BLaER1 treated with 17β-estradiol and CSF1 and Interleukin-3, amounts not matched to agents 10 nM and 100 nM (cell line): Measurements from ENCODE around the gene SFI1.

Experiments
- H3K27ac ChIP-seq, 11 experiments: shearing (Covaris generic); formaldehyde crosslinking; 2 replicates each; pipeline ENCODE4 v1.8.1; 2022
- H3K27me3 ChIP-seq, 11 experiments: shearing (Covaris generic); formaldehyde crosslinking; 2 replicates each; pipeline ENCODE4 v1.8.1; 2022
- H3K36me3 ChIP-seq, 11 experiments: shearing (Covaris generic); formaldehyde crosslinking; 2 replicates each; pipeline ENCODE4 v1.8.1; 2022
- H3K4me1 ChIP-seq, 10 experiments: shearing (Covaris generic); formaldehyde crosslinking; 2 replicates each; pipeline ENCODE4 v1.8.1; 2022
- H3K4me2 ChIP-seq, 11 experiments: shearing (Covaris generic); formaldehyde crosslinking; 2 replicates each; pipeline ENCODE4 v1.8.1; 2022
- H3K4me3 ChIP-seq, 10 experiments: shearing (Covaris generic); formaldehyde crosslinking; 2 replicates each; pipeline ENCODE4 v1.8.1; 2022
- H3K9ac ChIP-seq, 11 experiments: shearing (Covaris generic); formaldehyde crosslinking; 2 replicates each; pipeline ENCODE4 v1.8.1; 2022
- H3K9me3 ChIP-seq, 11 experiments: shearing (Covaris generic); formaldehyde crosslinking; replicated peaks in 1 of 11; 2 replicates each; pipeline ENCODE4 v1.8.1; 2022
- H4K20me1 ChIP-seq, 11 experiments: shearing (Covaris generic); formaldehyde crosslinking; 2 replicates each; pipeline ENCODE4 v1.8.1; 2022
- Cebpa-rat ChIP-seq, 11 experiments: shearing (Covaris generic); IDR thresholded peaks; 2 replicates each; pipeline ENCODE4 v1.8.1; 2022

SFI1 gene, protein sequence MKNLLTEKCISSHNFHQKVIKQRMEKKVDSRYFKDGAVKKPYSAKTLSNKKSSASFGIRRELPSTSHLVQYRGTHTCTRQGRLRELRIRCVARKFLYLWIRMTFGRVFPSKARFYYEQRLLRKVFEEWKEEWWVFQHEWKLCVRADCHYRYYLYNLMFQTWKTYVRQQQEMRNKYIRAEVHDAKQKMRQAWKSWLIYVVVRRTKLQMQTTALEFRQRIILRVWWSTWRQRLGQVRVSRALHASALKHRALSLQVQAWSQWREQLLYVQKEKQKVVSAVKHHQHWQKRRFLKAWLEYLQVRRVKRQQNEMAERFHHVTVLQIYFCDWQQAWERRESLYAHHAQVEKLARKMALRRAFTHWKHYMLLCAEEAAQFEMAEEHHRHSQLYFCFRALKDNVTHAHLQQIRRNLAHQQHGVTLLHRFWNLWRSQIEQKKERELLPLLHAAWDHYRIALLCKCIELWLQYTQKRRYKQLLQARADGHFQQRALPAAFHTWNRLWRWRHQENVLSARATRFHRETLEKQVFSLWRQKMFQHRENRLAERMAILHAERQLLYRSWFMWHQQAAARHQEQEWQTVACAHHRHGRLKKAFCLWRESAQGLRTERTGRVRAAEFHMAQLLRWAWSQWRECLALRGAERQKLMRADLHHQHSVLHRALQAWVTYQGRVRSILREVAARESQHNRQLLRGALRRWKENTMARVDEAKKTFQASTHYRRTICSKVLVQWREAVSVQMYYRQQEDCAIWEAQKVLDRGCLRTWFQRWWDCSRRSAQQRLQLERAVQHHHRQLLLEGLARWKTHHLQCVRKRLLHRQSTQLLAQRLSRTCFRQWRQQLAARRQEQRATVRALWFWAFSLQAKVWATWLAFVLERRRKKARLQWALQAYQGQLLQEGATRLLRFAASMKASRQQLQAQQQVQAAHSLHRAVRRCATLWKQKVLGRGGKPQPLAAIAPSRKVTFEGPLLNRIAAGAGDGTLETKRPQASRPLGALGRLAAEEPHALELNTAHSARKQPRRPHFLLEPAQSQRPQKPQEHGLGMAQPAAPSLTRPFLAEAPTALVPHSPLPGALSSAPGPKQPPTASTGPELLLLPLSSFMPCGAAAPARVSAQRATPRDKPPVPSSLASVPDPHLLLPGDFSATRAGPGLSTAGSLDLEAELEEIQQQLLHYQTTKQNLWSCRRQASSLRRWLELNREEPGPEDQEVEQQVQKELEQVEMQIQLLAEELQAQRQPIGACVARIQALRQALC

DNA sequence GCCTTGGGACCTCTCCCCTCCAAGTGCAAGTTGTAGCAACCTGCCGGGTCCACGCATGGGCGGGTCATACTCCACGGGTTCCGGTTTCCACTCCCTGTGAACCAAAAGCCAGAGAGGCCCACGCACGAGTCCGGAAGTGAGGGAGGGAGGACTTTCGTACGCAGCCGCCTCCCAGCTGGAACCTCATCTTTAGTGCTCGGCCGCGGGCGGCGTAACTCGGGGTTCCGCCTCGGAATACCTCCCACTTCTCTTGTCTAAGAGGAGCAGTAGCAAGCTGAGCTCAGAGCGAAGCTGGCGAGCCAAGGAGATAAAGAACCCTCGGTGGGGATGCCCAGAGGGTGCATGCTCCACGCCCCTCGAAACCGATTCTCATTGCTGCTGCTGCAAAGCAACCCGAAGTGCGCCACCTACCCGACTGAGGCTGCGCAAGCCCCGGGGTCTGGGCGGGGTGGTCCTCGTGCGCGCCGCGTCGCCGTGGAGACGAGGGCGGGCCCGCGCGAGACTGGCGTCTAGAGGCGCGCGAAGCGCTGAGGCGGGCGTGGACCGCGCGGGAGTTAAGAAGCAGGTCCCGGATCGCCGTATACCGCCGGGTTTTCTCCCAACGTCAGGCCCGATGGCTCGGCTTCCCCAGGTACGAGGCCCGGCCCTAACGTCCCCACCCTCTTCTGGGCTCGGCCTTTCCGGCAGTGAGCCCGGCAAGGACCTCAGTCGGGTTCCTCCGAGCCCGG, at the start of gene SFI1:
SFI1 (plus strand) TSS at position 530 of the 728 bp plus-strand sequence. CDS start 11,749 bp downstream, outside the sequence.
- no peaks in the 10 kb centered on the region for H4K20me1 ChIP-seq
- peak within 1 kb of the TSS; percentile 71 to 85 (median 84) for H3K9ac ChIP-seq
- peaks cover 32 to 52% (median 38%) of the 10 kb centered on the region in 10 experiments for H3K4me1 ChIP-seq
- TF ChIP-seq Cebpa-rat (IDR thresholded peaks at IDR 0.05) = no peak
- peaks cover 0 to 14% (median 10%) of the 10 kb centered on the region in 11 experiments; a peak in 16 of 22 replicates for H3K9me3 ChIP-seq
- no peaks in the 10 kb centered on the region for H3K27me3 ChIP-seq
- peak within 1 kb of the TSS; percentile 79 to 99 (median 84) for H3K4me3 ChIP-seq
- H3K4me2 ChIP-seq = peak within 1 kb of the TSS; percentile 81 to 95 (median 89)
- peaks cover 0 to 30% (median 7%) of the 10 kb centered on the region in 11 experiments; a peak in 13 of 22 replicates for H3K36me3 ChIP-seq
- H3K27ac ChIP-seq = peak within 1 kb of the TSS; percentile 38 to 79 (median 74)

DNA sequence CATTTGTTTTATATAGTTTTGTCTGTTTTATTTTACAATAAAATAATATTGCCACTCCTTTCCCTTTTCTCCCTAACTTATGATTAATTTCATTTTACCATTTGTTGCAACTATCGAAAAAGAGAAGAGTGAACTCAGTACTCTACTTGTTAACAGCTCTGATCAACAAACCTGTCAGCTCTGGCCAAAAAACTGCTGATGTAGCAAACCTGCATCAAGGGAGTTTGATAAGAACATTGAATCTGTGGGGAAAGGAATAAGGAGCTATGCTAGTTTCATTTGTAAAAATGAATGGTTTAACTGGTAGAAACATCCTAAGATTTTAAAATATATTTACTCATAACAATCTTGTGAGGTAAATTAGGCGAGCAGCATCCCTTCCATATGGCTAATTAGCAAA, 49.6 kb upstream of the SFI1 start:
- H3K27ac ChIP-seq = no peak overlapping the region
- H3K4me2 ChIP-seq = no peak overlapping the region
- H3K9me3 ChIP-seq = no peaks in the 10 kb centered on the region
- no peak overlapping the region for H3K9ac ChIP-seq
- H3K4me1 ChIP-seq = peaks cover 0 to 14% (median 9%) of the 10 kb centered on the region in 10 experiments; a peak in 13 of 20 replicates
- no peak for TF ChIP-seq Cebpa-rat (IDR thresholded peaks at IDR 0.05)
- no peaks in the 10 kb centered on the region for H3K27me3 ChIP-seq
- H3K36me3 ChIP-seq = peaks cover 71 to 100% (median 90%) of the 10 kb centered on the region in 11 experiments
- no peak overlapping the region for H3K4me3 ChIP-seq
- peaks cover 0 to 13% (median 5%) of the 10 kb centered on the region in 11 experiments; a peak in 8 of 22 replicates for H4K20me1 ChIP-seq

DNA sequence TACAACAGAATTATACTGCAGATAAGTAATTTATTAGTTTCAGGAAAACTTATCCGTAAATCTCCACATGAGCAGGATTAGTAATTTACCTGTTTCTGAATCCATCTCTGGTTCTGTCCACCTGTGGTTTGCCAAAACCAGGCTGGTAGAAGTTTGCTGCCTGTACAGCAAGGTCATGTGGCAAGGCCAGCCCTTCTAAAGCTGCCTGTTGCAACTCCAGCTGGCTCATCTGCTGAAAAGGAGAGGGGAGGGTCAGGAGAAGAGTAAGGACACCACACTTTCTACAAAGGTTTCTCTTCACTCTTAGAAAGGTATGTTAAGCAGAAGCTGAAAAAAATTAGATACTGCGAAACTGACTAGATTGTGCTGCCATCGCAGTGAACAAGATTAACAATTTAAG, 49.0 kb upstream of the SFI1 start:
- no peak for TF ChIP-seq Cebpa-rat (IDR thresholded peaks at IDR 0.05)
- Histone ChIP-seq H3K27ac (no peak overlapping the region), H3K27me3 (no peaks in the 10 kb centered on the region), H3K4me2 (no peak overlapping the region), H3K4me3 (no peak overlapping the region), H4K20me1 (peaks cover 0 to 11% (median 2%) of the 10 kb centered on the region in 11 experiments; a peak in 5 of 22 replicates), H3K9ac (no peak overlapping the region), H3K4me1 (peaks cover 0 to 14% (median 9%) of the 10 kb centered on the region in 10 experiments; a peak in 13 of 20 replicates), H3K36me3 (peaks cover 69 to 100% (median 90%) of the 10 kb centered on the region in 11 experiments), H3K9me3 (no peaks in the 10 kb centered on the region)

DNA sequence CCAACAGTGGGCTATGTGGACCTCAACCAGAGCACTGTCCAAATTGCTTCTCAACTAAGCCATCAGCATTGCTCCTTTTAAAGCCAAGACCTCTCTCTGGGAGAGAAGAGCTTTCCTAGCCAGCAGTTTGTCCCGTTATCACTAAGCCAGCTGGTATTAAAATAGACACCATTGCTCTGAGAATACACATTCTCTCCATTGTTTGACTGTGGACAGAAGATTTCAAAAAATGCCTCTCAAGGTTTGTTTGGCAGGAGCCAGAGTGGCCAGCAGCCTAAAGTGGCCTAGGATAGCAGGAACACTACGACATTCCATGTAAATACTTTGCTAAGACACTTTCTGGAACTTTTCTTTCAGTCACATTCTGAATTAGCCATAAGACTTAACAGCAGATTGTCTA, 48.0 kb upstream of the SFI1 start:
- Histone ChIP-seq H3K36me3 (peaks cover 69 to 100% (median 89%) of the 10 kb centered on the region in 11 experiments), H3K9ac (no peak overlapping the region), H4K20me1 (peaks cover 0 to 12% (median 0%) of the 10 kb centered on the region in 11 experiments; a peak in 6 of 22 replicates), H3K27ac (no peak overlapping the region), H3K4me2 (no peak overlapping the region), H3K9me3 (no peaks in the 10 kb centered on the region), H3K27me3 (no peaks in the 10 kb centered on the region), H3K4me1 (peaks cover 0 to 14% (median 9%) of the 10 kb centered on the region in 10 experiments; a peak in 13 of 20 replicates), H3K4me3 (no peak overlapping the region)
- TF ChIP-seq Cebpa-rat (IDR thresholded peaks at IDR 0.05) = no peak

DNA sequence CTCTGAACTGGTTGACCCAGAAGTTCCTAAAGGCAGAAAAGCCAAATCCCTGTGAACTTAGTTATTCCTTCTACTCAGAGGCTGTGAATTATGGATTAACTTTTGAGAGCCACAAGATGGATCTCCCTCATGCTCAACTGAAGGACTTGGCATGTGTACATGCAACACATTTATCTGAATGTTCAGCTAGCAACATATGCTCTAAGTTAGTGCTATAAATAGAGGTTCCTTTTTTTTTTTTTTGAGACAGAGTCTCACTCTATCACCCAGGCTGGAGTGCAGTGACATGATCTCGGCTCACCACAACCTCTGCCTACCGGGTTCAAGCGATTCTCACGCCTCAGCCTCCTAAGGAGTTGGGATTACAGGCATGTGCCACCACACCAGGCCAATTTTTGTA, 46.8 kb upstream of the SFI1 start:
- no peak overlapping the region for H3K27ac ChIP-seq
- peaks cover 0 to 12% (median 0%) of the 10 kb centered on the region in 11 experiments; a peak in 6 of 22 replicates for H4K20me1 ChIP-seq
- no peak overlapping the region for H3K9ac ChIP-seq
- H3K36me3 ChIP-seq = peaks cover 69 to 100% (median 89%) of the 10 kb centered on the region in 11 experiments
- H3K27me3 ChIP-seq = no peaks in the 10 kb centered on the region
- H3K9me3 ChIP-seq = no peaks in the 10 kb centered on the region
- H3K4me1 ChIP-seq = peaks cover 0 to 14% (median 9%) of the 10 kb centered on the region in 10 experiments; a peak in 13 of 20 replicates
- TF ChIP-seq Cebpa-rat (IDR thresholded peaks at IDR 0.05) = no peak
- peak overlapping the region in 6 of 11 experiments; percentile 18 to 42 (median 32); a peak in 11 of 22 replicates for H3K4me2 ChIP-seq
- no peak overlapping the region for H3K4me3 ChIP-seq

DNA sequence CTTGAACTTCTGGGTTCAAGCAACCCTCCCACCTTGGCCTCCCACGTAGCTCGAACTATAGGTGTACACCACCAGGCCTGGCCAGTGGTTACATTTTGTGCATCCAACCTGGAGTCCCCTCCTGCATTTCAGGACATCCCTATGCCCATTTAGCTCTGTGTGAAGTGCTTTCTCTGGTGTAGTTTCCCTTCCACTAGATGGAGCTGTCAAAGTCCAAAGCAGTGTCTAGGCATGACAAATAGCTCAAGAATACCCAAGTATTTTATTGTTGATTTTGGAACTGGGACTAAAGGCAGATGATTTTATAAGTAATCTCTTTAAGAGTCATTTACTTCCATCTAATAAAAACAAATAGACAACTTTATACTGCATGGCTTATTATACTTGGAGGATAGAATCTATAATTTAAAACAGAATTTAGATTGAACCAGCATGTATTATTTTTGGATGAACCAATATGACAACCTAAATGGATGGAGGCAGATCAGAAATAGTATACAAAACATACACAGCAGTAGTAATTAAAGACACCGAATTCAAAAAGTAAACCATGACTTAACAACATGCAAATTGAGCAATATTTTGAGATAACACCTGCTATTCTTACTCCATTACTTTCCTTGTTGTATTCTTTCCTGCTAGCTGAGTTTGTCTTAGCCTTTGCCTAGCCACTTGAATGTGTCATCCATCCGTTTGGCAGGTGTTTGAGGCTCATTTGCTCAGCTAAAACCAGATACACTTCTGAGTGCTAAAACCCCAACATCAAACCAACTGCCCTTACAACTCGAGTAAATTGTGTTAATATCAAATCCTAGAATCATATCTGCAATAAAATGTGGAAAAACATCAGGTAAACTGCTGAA, 44.4 kb upstream of the SFI1 start:
- H3K36me3 ChIP-seq = peaks cover 67 to 100% (median 87%) of the 10 kb centered on the region in 11 experiments
- no peaks in the 10 kb centered on the region for H3K9me3 ChIP-seq
- no peak for TF ChIP-seq Cebpa-rat (IDR thresholded peaks at IDR 0.05)
- no peaks in the 10 kb centered on the region for H3K27me3 ChIP-seq
- H3K9ac ChIP-seq = no peak overlapping the region
- H4K20me1 ChIP-seq = peaks cover 0 to 10% (median 0%) of the 10 kb centered on the region in 11 experiments; a peak in 6 of 22 replicates
- H3K27ac ChIP-seq = no peak overlapping the region
- peaks cover 0 to 14% (median 9%) of the 10 kb centered on the region in 10 experiments; a peak in 13 of 20 replicates for H3K4me1 ChIP-seq
- no peak overlapping the region for H3K4me2 ChIP-seq
- H3K4me3 ChIP-seq = no peak overlapping the region

DNA sequence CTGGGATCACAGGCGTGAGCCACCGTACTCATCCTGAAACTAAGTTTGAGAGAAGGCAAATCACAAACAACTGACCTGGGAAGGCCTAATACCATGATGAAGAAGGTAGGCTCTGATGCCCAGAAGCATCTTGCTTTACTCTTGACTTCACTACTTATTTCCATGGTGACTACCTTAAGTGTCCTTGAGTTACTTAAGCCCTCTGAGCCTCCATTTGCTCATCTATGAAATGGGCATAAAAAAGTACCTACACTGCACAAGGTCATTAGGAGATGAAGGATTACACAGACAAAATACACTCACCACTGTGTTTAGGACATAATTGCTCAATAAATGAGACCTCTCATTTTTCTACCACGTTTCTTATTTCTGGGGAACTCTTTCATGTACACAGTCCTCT, 34.6 kb upstream of the SFI1 start:
- Histone ChIP-seq H3K4me1 (no peaks in the 10 kb centered on the region), H3K9me3 (no peaks in the 10 kb centered on the region), H4K20me1 (peaks cover 4 to 27% (median 15%) of the 10 kb centered on the region in 11 experiments; a peak in 12 of 22 replicates), H3K4me3 (no peak overlapping the region), H3K4me2 (no peak overlapping the region), H3K27me3 (no peaks in the 10 kb centered on the region), H3K27ac (no peak overlapping the region), H3K9ac (no peak overlapping the region), H3K36me3 (peaks cover 93 to 99% (median 96%) of the 10 kb centered on the region in 11 experiments)
- no peak for TF ChIP-seq Cebpa-rat (IDR thresholded peaks at IDR 0.05)
